ENCODE results near the gene ZNF334.

Gene ZNF334

DNA sequence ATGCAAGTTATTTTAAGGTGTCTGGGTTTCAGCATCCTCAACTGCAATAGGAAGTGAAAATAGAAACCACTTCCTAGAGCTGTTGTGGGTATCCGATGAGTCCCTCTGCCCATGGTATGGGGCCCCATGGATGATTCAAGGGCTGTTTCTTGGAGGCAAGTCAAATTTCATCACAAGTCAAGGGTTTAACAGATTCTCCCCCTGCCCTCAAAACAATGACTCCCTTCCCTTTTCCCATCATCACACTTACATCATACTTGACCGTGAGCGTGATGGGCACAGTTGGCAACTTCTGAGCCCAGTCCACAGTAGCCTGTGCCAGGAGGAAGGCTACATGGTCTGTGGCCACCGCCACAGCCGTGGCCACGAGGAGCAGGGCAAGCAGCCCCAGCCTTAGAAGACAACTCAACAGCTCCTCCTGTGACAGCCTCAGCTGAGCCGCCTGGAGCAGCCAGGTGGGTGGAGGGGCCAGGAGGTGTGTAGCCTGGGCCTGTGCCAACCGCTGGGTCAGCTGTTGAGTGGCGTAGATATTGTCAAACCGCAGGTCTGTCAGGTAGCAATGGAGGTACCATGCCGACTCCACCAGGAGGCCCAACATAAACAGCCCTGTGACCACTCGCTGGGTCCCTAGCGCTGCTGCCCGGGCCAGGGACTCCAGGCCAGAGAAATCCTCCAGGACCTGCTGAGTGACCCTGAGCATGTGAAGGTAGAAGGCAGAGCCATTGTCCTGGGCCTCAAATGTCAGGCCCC is 31.9 kb upstream of the ZNF334 start:
- H3K4me3 ChIP-seq (ENCODE audit: low read length) = no peak overlapping the region
- peak; percentile 27 for DNase-seq (ENCODE audit: low read depth)
- TF ChIP-seq, protein P1, sequence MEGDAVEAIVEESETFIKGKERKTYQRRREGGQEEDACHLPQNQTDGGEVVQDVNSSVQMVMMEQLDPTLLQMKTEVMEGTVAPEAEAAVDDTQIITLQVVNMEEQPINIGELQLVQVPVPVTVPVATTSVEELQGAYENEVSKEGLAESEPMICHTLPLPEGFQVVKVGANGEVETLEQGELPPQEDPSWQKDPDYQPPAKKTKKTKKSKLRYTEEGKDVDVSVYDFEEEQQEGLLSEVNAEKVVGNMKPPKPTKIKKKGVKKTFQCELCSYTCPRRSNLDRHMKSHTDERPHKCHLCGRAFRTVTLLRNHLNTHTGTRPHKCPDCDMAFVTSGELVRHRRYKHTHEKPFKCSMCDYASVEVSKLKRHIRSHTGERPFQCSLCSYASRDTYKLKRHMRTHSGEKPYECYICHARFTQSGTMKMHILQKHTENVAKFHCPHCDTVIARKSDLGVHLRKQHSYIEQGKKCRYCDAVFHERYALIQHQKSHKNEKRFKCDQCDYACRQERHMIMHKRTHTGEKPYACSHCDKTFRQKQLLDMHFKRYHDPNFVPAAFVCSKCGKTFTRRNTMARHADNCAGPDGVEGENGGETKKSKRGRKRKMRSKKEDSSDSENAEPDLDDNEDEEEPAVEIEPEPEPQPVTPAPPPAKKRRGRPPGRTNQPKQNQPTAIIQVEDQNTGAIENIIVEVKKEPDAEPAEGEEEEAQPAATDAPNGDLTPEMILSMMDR (IDR thresholded peaks at IDR 0.05; ENCODE audit: insufficient read depth, low read depth, low read length, missing control alignments) = no peak

DNA sequence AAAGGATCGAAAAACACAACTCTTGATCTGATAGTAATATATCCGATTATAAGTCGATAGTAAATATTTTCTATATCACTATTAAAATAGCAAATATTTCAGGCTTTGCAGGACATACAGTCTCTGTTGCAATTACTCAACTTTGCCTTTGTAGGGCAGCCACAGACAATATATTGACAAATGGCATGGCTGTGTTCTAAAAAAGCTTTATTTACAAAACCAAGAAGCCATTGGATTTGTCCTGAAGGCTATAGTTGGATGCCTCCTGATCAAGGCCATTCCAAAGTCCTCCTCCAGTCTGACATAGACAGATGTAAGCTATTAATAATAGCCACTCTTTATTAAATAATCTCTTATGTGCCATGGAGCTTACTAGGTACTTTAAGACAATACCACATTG is 31.2 kb upstream of the ZNF334 start:
- H3K4me3 ChIP-seq (ENCODE audit: low read length) = no peak overlapping the region
- TF ChIP-seq, protein P1 (IDR thresholded peaks at IDR 0.05; ENCODE audit: insufficient read depth, low read depth, low read length, missing control alignments) = peak; percentile 17
- peak; percentile 22 for DNase-seq (ENCODE audit: low read depth)

DNA sequence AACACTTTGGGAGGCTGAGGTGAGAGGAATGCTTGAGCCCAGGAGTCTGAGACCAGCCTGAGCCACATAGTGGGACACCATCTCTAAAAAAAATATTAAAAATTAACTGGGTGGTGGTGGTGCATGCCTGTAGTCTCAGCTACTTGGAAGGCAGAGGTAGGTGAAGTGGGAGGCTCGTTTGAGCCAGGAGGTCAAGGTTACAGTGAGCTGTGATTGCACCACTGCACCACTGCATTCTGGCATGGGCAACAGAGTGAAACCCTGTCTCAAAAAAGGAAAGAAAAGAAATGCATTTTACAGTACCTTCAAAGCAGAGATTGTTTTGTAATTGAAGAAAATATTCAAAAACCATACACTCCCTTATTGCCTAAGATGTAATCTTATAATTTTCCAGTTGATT is 30.6 kb upstream of the ZNF334 start:
- TF ChIP-seq, protein P1 (IDR thresholded peaks at IDR 0.05; ENCODE audit: insufficient read depth, low read depth, low read length, missing control alignments) = no peak
- H3K4me3 ChIP-seq (ENCODE audit: low read length) = no peak overlapping the region
- no peak for DNase-seq (ENCODE audit: low read depth)

DNA sequence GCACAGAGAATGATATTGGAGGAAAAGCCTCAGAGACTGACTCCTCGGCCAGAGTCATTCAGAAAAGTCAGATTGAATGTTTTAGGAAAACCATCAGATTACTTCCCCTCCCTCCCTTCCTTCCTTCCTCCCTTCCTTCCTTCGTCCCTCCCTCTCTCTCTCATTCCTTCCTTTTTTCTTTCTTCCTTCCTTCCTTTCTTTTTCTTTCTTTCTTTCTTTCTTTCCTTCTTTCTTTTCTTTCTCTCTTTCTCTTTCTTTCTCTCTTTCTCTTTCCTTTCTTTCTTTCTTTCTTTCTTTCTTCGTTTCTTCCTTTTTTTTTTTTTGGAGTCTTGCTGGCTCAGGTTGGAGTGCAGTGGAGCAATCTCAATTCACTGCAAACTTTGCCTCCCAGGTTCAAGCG is 29.7 kb upstream of the ZNF334 start:
- no peak overlapping the region for H3K4me3 ChIP-seq (ENCODE audit: low read length)
- no peak for DNase-seq (ENCODE audit: low read depth)

DNA sequence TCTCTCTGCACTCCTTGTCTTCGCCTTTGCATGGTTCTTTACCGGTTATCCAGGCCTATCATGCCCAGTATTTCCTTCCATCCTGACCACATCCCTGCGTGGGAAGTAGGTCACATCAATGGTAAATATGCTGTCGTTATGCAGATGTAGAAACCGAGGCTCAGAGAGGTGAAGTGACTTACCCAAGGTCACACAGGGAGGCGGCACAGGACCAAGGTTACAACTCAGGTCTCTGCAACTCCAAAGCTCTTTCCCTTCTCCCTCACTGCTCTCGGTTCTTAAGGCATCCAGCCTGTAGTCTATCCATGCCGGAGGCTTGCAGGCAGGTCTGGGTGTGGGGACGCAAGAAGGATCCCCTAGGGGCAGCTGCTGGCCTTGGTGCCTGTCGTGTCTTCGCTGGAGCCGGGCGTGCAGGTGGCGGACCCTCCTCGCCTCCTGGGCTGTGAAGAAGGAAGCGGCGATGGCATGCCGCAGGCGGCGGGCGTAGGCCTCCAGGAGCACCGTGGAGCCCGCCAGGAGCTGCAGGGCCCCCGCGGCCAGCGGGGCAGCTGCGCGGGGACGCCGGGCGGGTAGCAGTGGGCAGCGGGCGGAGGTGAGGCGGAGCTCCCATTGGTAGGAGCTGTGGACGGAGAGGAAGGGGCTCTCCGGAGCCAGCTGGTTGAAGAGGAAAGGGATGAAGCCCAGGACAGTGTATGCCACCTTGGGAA is 28.0 kb upstream of the ZNF334 start:
- TF ChIP-seq, protein P1 (IDR thresholded peaks at IDR 0.05; ENCODE audit: insufficient read depth, low read depth, low read length, missing control alignments) = no peak
- DNase-seq (ENCODE audit: low read depth) = no peak
- H3K4me3 ChIP-seq (ENCODE audit: low read length) = no peak overlapping the region

More for the DNA sequence above, 29.7 kb upstream of the ZNF334 start:
- TF ChIP-seq, protein P1 (IDR thresholded peaks at IDR 0.05; ENCODE audit: insufficient read depth, low read depth, low read length, missing control alignments) = no peak

DNA sequence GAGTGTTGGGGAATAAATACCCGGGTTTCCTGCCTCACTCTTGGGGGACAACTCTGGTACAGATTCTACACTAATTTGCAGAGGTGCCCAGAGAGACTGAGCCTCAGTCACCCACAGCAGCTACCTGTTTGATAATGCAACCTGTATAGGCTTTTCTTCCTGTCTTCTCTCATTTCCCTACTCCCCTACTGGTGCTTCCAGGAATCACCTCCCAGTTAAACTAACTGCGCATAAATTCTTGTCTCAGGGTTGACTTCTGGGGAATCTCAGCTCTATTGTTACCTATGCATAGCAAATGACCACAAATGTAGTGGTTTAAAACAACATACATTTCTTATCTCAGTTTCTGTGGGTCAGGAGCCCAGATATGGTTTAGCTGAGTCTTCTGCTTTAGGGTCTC is 25.8 kb upstream of the ZNF334 start:
- H3K4me3 ChIP-seq (ENCODE audit: low read length) = no peak overlapping the region
- TF ChIP-seq, protein P1 (IDR thresholded peaks at IDR 0.05; ENCODE audit: insufficient read depth, low read depth, low read length, missing control alignments) = peak; percentile 20
- DNase-seq (ENCODE audit: low read depth) = no peak

All from epithelial cell of esophagus (primary cell).